SKM-1 treated with dmso at 0.1 percent for 144 hours (cell line): Measurements from ENCODE around the gene APOH.

Experiments
- DNase-seq: peaks from one replicate; lab custom pipeline; 2025; ENCODE audit not compliant: unreplicated experiment; lab: John Stamatoyannopoulos, UW

APOH gene

GRCh38 chr17:66198242-66198641 is 31.0 kb downstream of the APOH start:
- DNase-seq, result no peak

GRCh38 chr17:66192378-66192687 is 36.9 kb downstream of the APOH start:
- no peak for DNase-seq

GRCh38 chr17:66191593-66192377 is 37.4 kb downstream of the APOH start, which contains the start of gene CEP112:
Gene CEP112 (minus strand): TSS chr17:66192133.
- DNase-seq, result peak; percentile 77

DNA sequence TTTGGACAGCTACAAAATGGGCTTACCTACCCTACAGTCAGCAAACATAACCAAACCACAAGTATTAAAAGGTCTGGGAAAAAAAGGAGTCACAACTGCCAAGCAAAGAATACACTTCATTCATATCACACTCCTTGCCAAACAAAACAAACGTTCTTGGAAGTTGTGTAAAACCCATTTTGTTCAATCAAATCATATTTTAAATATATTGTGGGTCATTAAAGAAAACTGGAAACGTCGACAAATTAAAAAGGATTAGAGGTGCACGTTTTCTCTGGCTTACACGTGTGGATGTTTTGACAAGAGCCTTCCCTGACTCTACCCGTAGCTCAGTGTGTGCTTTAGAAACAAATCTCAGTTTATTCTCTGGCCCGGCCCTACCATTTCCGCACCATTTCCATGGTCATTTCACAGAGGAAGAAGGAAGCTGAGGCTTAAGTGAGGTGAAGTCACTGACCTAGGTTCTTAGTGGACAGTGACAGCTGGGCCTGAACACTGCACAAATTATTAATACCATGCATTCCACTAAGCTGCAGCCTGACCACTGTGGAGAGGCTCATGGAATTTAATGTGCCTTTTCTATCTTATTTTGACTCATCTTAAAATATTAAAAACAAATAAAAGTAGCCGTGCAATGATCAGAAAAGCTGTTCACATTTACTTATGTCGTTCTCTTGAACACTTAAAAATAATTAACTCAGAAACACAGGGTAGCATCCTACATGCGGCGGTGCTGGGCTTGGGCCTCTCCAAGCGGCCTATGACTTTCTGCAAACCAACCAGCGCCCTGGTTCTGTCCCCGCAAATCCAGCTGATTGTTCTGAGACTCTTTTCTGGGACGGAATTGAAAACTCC is 38.2 kb downstream of the APOH start:
- DNase-seq, result no peak

GRCh38 chr17:66187718-66188117 is 41.5 kb downstream of the APOH start:
- no peak for DNase-seq

DNA sequence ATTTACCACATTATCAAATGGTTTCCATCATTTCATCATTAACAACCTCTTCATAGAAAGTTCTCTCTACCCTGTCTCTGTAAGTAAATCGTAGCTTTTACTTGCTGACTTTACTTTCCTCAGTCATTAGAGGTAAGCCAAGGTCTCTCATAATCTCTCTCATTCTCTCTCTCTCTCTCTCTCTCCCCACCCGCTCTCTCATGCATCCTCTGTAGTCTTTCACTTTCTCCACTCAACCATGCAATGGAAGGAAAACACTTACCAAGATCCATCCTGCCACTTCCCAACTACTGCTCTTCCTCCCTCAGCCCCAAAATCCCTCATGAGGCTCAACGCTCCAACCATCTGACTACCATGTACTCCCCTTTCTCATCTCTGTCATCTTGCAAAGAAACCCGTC is 43.4 kb downstream of the APOH start:
- no peak for DNase-seq

- DNase-seq, result no peak
Measured at GRCh38 chr17:66184392-66184791, 44.8 kb downstream of the APOH start.

DNA sequence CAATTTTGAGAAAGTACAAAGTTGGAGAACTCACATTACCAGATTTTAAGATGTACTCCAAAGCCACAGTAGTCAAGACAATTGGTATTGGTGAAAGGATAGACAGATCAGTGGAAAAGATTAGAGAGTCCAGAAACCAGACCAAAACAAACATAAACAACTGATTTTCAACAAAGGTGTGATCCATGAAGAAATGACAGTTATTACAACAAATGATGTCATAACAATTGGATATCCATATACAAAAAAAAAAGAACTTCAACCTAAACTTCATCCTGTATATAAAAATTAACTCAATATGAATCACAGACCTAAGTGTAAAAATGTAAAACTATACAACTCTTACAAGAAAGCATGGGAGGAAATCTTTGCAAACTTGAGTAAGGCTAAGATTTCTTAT is 45.7 kb downstream of the APOH start:
- no peak for DNase-seq

DNA sequence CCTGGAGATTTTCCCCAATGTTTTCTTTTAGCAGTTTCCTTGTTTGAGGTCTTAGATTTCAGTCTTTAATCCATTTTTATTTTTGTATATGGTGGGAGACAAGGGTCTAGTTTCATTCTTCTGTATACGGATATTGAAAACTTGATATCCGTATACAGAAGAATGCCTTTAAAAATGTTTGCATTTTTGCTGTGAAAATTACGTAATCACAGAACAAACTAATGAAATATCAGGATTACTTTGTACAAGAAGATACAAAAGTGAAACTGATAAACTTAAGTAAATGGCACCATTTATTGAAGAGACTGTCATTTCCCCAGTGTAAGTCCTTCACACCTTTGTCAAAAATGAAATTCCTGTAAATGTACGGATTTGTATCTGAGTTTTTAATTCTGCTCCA is 50.6 kb downstream of the APOH start:
- no peak for DNase-seq

DNA sequence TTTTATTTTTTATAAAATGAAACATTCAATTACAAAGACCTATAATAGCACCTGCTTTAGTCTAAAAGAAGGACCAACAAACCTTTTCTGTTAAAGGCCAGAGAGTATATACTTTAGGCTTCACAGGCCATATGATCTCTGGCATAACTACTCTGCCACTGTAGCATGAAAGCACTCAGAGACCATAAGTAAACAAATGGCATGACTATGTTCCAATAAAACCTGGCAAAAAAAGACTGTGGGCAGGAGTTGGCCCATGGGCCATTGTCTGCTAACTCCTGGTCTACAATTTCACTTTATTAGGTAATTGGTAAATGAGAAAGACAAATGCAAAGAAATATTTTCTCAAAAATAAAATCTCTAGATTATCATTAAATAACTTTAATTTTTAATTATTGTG is 52.2 kb downstream of the APOH start:
- no peak for DNase-seq

DNA sequence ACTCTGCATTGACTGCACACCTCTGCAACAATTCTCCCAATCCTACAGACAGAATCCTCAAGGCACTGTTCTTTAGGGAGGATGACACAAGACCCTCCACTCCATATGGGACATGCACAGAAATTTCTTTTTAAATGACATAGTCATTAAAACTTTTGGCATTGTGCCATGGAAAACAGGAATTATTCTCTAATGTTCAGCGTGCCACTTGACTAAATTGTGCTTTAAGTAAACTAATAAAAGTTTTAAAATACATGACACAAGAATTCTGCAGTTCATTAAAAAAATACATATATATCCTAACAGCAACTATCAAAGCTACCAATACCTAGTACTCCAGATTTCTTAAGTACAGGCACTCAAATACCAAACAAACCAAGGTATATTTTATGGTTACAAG is 53.3 kb downstream of the APOH start:
- DNase-seq, result no peak

- no peak for DNase-seq
Measured at GRCh38 chr17:66172691-66173223, 56.5 kb downstream of the APOH start.

DNA sequence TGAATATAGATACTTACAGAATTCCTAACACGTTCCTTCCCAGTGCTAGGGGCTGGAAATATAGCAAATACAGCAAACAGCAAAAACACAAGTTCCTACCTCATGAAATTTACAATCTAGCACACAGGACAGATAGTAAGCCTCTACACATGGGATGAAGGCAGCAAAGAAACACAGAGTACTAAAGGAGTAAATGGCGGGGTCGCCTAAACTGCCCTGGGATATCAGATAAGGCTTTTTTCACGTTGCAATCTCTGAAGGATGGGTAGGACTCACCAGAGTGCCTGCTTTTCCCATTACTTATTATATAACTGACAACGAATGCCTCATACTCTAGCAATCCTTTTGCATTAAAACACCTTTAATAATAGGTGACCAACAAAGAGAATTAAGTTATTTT is 57.1 kb downstream of the APOH start:
- DNase-seq, result no peak

- DNase-seq, result no peak
Measured at GRCh38 chr17:66171692-66172091, 57.5 kb downstream of the APOH start.

GRCh38 chr17:66171172-66171571 is 58.0 kb downstream of the APOH start:
- DNase-seq, result no peak

DNA sequence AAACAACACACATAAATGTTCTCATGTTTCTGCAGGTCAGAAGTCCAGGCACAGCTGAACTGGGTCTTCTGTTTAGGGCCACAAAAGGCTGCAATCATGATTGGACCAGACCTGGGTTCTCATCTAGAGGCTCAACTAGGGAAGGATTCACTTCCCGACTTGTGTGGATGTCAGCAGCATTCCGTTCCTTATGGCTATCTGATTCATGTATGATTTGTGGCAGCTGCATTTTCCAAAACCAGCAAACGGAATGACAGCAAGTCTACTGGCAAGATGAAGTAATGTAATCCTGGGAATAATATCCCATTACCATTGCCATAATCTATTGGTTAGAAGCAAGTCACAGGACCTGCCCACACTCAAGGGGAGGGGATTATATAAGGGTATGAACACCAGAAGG is 59.4 kb downstream of the APOH start:
- DNase-seq, result no peak

- no peak for DNase-seq
Measured at GRCh38 chr17:66167189-66167815, 61.9 kb downstream of the APOH start.

DNA sequence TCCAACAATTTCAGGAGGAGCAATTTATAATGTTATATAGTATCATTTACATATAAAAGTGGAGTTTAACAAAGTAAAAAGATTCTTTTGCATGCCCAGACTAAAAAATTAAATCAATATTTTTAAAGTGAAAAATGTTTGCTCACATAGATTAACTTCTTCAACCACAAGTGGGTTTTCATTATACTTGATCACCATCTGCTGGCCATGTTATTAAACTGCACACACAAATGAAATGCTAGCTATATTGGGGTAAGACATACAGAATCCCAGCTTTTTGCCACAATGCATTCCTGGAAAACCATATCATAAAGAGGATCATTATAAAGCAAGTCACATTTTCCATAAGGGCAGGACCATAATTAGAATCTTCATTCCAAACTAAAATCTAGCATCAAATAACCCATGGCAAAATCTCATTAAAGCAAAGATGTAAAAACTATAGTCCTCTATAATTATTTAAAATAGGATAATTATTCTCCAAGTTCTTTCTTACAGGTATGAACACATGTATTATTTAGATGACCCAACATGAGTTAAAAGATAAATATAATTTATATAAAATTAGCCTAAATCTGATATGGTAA is 63.6 kb downstream of the APOH start:
- peak; percentile 34 for DNase-seq
